Measurements from ENCODE around the gene LY6G5C. TPM values are rescaled to one million over a fixed set of nuclear protein-coding genes. Genes with fewer than 3 reads are reported as not detected.

LY6G5C gene
- total and polyA plus RNA-seq, 9 of the 15 experiments (the other 6 are each of a cell fraction or from before 2014, with no cell fraction given), result 0.10 to 0.67 (median 0.46) TPM; not detected in 4

GRCh38 chr6:31665501-31666336 is 15.1 kb downstream of the LY6G5C start, which contains the start of gene CSNK2B:
TSS of gene CSNK2B (plus strand) at chr6:31666080. CDS start at chr6:31666832, 752 bp downstream.
- H2AFZ ChIP-seq (ENCODE audit: low read depth, low read length), result peak within 1 kb of the TSS; percentile 79
- H3K4me3 ChIP-seq, result peak within 1 kb of the TSS; percentile 66
- no peaks in the 10 kb centered on the region for H3K9me3 ChIP-seq (replicated peaks; ENCODE audit: control insufficient read depth, insufficient read depth, low read depth, low read length)
- peak within 1 kb of the TSS; percentile 97 for H3K27ac ChIP-seq (ENCODE audit: extremely low read depth, low read depth, low read length)
- peaks cover 68% of the 10 kb centered on the region for H3K36me3 ChIP-seq (ENCODE audit: control insufficient read depth, insufficient read depth, low read length)
- H3K9ac ChIP-seq (ENCODE audit: insufficient read depth in 1 of 2, low read depth in 2 of 2, low read length in 2 of 2), result peak within 1 kb of the TSS; percentile 96 to 97
- ATAC-seq (peak; percentile 85), DNase-seq (ENCODE audit: extremely low read depth in 1 of 4, low spot score in 3 of 4) (peak; percentile 98 to 100 (median 99)), FAIRE-seq (no peak)
- no peaks in the 10 kb centered on the region for H3K27me3 ChIP-seq (ENCODE audit: control insufficient read depth in 2 of 2, insufficient read depth in 2 of 2, low read length in 2 of 2)
- under 1% methylated on average over 63 of the region's 63 CpGs for whole genome bisulfite sequencing (ENCODE audit: insufficient coverage, low coverage, missing lambda C conversion rate)
- no TSS peak for BruUV-seq (replicated peaks)
- H3K79me2 ChIP-seq (ENCODE audit: control insufficient read depth, insufficient read depth, low read length), result peaks cover 77% of the 10 kb centered on the region
- ChIA-PET CTCF (ENCODE audit: low intra/inter-chr PET ratio) (interaction anchor here (0.7 kb wide), 1 partner anchor 11 kb away, joined by 5 read pairs; no protein-coding TSS in a partner anchor), POLR2A (interaction anchor here (0.6 to 9.8 kb wide), 36 partner anchors 10 to 308 kb away, joined by 3 to 267 read pairs (median 8); partner anchors contain the start of genes ABHD16A, APOM, BAG6 and CLIC1)
- H4K20me1 ChIP-seq (replicated peaks; ENCODE audit: control insufficient read depth, insufficient read depth, low read length), result 0 out of 2 replicates have a peak, but pooled peaks cover 3% of the 10 kb centered on the region
- H3K9me1 ChIP-seq (ENCODE audit: control insufficient read depth, insufficient read depth, low read length), result no peaks in the 10 kb centered on the region
- intact Hi-C loops (cut with micrococcal nuclease) (loop anchor here (1.0 to 10.0 kb wide), 7 partner anchors 13 to 509 kb away; partner anchors contain the start of genes ABHD16A, AGPAT1, ATP6V1G2 and BAG6), in situ Hi-C loops (cut with MboI) (no loop called here)
- peak within 1 kb of the TSS; percentile 93 for H3K4me2 ChIP-seq (ENCODE audit: insufficient read depth, low read length)
- H3K4me1 ChIP-seq (replicated peaks in 1 of 2; ENCODE audit: control insufficient read depth in 2 of 2, insufficient read depth in 2 of 2, low read length in 2 of 2), result peaks cover 36 to 39% of the 10 kb centered on the region in 2 experiments; a peak in 4 of 5 replicates
- TF ChIP-seq ZNF41 (CRISPR knock-in tag; conservative IDR thresholded peaks at IDR 0.05), result no peak; the same call in 1 of the 2 replicates
- TF ChIP-seq CREB3 (tag; conservative IDR thresholded peaks at IDR 0.05; ENCODE audit: low read depth), result peak; percentile 52; the same call in 1 of the 2 replicates
- TF ChIP-seq FOXJ3 (CRISPR knock-in tag; IDR thresholded peaks at IDR 0.05), result no peak
- no peak for TF ChIP-seq TAF9B (IDR thresholded peaks at IDR 0.05; ENCODE audit: partially characterized antibody)
- TF ChIP-seq ARNT (IDR thresholded peaks at IDR 0.05), result no peak; a peak in 1 of 4 replicates
- no peak for TF ChIP-seq HOMEZ (CRISPR knock-in tag; IDR thresholded peaks at IDR 0.05)
- TF ChIP-seq GMEB1 (CRISPR knock-in tag; IDR thresholded peaks at IDR 0.05), result peak; percentile 77
- TF ChIP-seq, protein P1, sequence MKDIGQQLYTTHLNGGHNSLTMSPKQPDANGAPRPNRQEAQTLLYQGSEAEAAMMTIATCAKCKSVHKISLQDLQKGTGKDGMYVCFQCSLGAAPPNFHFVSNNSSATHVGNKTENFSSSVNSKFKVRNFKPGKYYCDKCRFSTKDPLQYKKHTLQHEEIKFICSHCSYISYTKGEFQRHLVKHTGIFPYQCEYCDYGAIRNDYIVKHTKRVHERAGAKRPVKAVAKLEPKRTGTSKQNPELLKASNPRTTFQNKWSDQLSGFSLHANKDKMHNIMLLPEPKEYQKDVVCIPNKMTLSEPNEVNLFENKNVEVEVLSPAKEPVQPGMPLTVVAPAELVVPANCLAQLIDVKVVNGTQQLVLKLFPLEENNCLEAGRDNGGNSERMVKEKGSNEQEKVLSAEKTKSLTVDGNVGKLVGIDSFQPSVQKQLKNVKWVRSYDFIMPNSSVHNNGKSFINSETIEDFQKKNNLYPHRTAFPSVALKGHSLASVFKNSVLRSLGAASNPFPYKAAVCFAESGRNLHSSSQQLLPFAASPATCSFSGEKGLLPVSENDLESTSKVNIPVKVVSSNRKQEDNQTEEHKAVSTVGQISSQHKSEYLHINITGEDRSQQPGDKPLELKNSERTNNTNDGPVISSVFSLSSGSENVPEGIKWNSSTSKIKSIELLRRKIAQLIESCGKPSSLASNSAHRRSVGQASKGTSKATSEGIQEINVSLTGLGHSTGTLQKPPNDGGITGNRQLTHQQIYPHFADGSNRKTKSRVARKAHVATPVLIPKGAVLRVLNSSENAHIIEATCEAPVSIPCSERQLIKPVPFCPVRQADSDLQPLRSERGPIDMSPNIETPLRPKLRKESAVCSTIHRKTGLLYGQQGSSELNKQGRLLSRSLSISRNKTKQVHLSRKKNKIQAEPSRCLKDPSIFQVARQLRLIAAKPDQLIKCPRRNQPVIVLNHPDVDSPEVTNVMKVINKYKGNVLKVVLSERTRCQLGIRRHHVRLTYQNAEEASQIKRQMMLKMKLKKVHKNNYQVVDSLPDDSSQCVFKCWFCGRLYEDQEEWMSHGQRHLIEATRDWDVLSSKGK (CRISPR knock-in tag; IDR thresholded peaks at IDR 0.05), result no peak
- no peak; the same call in 1 of the 2 replicates for TF ChIP-seq SMARCE1 (IDR thresholded peaks at IDR 0.05)
- TF ChIP-seq SNIP1 (IDR thresholded peaks at IDR 0.05; ENCODE audit: low read depth), result no peak
